Cardiac muscle cell (in vitro differentiated cells and primary cell): ENCODE data around the gene AQP2. TPM values are rescaled to one million over a fixed set of nuclear protein-coding genes. Genes with fewer than 3 reads are reported as not detected.

Experiments
- DNase-seq, 2 donors: peaks; one replicate each; pipeline versions ENCODE4 v3.0.0 to v3.0.0-alpha.2; 2010 to 2017; ENCODE audit warnings: low read depth in 1 of 2, low spot score in 1 of 2
- H3K27ac ChIP-seq: fragments of 200-600 bp; sonication (generic); 2 replicates; pipeline ENCODE4 v1.5.1; 2016
- H3K27me3 ChIP-seq: fragments of 200-600 bp; sonication (generic); 2 replicates; pipeline ENCODE4 v1.6.0; 2016; ENCODE audit warnings: control low read depth
- H3K36me3 ChIP-seq: fragments of 200-600 bp; sonication (generic); 2 replicates; pipeline ENCODE4 v1.5.1; 2016; ENCODE audit warnings: control low read depth
- H3K4me1 ChIP-seq: fragments of 200-600 bp; sonication (generic); 2 replicates; pipeline ENCODE4 v1.8.1; 2017; ENCODE audit warnings: low read depth, mild to moderate bottlenecking, mixed run types
- H3K4me3 ChIP-seq: fragments of 200-600 bp; sonication (generic); 2 replicates; pipeline ENCODE4 v1.5.1; 2016; ENCODE audit warnings: mild to moderate bottlenecking
- H3K9me3 ChIP-seq: fragments of 200-600 bp; sonication (generic); 2 replicates; pipeline ENCODE4 v1.5.1; 2017; ENCODE audit warnings: low read depth, mild to moderate bottlenecking, control low read depth
- polyA plus RNA-seq: library from polyadenylated mRNA; unstranded; fragments of >200 nt; fragmentation: Nextera tagmentation; extraction: Ambion mirVana; gene quantifications from 2 replicates; pipeline ENCODE4 v1.2.1, GENCODE V29; 2016
- total RNA-seq: library from RNA; depleted of rRNA; stranded (reverse); fragments of >200 nt; gene quantifications from 2 replicates; pipeline ENCODE4 v1.2.3, GENCODE V29; 2016
- TF ChIP-seq, protein P1 (sequence below): IDR thresholded peaks from 2 replicates; pipeline ENCODE4 v1.5.1; 2012; ENCODE audit warnings: low read depth, mild to moderate bottlenecking, low read length

The AQP2 gene
- total and polyA plus RNA-seq, 2 experiments from 2014 or later: not detected

DNA sequence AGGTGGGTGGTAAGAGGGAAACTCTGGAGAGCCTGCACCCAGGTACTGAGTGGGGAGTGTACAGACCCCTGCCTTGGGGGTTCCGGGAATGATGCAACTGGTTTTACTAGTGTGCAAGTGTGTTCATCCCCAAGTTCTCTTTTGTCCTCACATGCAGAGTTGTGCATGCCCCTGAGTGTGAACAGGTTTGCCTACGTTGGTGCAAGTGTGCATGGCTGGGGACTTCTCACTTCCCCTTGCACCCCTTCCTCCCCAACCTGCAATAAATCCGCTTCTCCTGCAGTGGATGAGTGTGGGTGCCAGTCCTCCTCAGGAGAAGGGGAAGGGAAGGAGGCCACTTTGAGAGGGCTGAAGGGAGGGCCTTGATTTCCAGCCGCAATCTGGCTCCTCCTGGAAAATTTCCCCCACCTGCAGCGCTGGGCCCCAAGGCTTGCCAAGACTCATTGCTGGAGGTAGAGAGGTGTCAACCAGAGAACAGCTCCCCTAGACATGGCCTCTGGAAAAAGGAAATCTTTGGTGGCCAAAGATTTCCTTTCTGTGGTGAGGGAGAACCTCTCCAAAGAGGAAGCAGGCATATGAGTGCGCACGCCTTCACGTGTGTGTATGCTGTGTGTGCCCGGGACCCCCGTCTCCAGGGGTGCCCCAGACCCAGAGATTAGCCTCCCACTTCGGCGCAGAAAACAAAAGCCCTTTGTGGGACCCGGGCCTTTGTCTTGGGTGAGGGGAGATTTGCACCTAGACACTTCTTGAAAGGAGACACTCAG, 5.5 kb downstream of the AQP2 start:
- Histone ChIP-seq H3K27me3 (peaks cover 59% of the 10 kb centered on the region), H3K9me3 (no peaks in the 10 kb centered on the region), H3K4me3 (no peak overlapping the region), H3K36me3 (no peaks in the 10 kb centered on the region), H3K27ac (no peak overlapping the region), H3K4me1 (peaks cover 12% of the 10 kb centered on the region)
- no peak for DNase-seq
- TF ChIP-seq, protein P1, sequence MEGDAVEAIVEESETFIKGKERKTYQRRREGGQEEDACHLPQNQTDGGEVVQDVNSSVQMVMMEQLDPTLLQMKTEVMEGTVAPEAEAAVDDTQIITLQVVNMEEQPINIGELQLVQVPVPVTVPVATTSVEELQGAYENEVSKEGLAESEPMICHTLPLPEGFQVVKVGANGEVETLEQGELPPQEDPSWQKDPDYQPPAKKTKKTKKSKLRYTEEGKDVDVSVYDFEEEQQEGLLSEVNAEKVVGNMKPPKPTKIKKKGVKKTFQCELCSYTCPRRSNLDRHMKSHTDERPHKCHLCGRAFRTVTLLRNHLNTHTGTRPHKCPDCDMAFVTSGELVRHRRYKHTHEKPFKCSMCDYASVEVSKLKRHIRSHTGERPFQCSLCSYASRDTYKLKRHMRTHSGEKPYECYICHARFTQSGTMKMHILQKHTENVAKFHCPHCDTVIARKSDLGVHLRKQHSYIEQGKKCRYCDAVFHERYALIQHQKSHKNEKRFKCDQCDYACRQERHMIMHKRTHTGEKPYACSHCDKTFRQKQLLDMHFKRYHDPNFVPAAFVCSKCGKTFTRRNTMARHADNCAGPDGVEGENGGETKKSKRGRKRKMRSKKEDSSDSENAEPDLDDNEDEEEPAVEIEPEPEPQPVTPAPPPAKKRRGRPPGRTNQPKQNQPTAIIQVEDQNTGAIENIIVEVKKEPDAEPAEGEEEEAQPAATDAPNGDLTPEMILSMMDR: no peak

DNA sequence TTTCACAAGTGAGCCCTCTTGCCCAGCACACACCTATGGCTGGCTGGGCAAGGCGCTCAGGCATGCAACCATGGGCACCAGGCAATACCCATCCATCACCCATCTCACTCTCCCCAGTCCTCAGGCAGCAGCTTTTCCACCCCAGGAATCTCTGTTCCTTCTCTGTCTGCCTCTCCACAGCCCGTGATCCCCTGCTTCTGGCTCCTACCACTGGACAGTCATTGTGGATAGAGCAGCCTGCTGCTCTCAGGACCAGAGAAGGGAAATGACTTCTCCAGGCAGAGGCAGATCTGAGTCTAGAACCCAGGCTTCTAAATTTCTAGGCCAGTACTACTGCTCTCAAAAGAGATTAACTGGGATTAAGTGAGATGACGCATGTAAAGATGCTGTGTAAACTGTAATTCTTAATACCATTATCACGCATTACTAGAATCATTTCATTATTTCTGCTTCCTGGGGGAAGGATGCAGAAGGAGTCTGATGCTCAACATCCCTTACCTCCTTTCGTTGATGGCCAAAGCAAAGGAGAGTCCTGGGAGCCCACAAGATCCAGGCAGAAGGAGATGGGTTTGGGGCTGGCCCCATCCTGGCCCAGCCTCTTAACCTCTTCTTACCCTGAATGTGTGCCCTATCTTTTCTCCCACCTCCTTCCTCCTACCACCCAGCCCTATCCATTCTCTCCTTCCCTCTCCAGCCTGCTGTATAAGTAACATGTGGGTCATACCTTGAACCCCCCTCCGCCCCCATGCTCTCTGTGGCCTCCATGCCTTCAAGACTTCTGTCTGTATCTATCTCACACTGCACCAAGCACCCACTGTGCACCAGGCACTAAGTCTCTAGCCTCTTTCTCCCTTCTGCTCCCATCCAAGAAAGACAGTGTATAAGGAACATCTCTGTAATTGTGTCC, 6.4 kb downstream of the AQP2 start:
- Histone ChIP-seq H3K4me3 (no peak overlapping the region), H3K27ac (no peak overlapping the region), H3K36me3 (no peaks in the 10 kb centered on the region), H3K27me3 (peaks cover 66% of the 10 kb centered on the region), H3K9me3 (no peaks in the 10 kb centered on the region), H3K4me1 (peaks cover 12% of the 10 kb centered on the region)
- TF ChIP-seq, protein P1: no peak
- DNase-seq: no peak

GRCh38 chr12:49957570-49957967, 7.0 kb downstream of the AQP2 start:
- DNase-seq: no peak
- H3K4me3 ChIP-seq: no peak overlapping the region
- peaks cover 12% of the 10 kb centered on the region for H3K4me1 ChIP-seq
- H3K36me3 ChIP-seq: no peaks in the 10 kb centered on the region
- peaks cover 73% of the 10 kb centered on the region for H3K27me3 ChIP-seq
- TF ChIP-seq, protein P1: no peak
- H3K9me3 ChIP-seq: no peaks in the 10 kb centered on the region
- no peak overlapping the region for H3K27ac ChIP-seq

GRCh38 chr12:49959685-49960473, 9.3 kb downstream of the AQP2 start:
- Histone ChIP-seq H3K27ac (no peak overlapping the region), H3K4me1 (peaks cover 12% of the 10 kb centered on the region), H3K4me3 (no peak overlapping the region), H3K9me3 (no peaks in the 10 kb centered on the region), H3K27me3 (peaks cover 96% of the 10 kb centered on the region), H3K36me3 (no peaks in the 10 kb centered on the region)
- TF ChIP-seq, protein P1: no peak
- peak; percentile 40 to 77 for DNase-seq

DNA sequence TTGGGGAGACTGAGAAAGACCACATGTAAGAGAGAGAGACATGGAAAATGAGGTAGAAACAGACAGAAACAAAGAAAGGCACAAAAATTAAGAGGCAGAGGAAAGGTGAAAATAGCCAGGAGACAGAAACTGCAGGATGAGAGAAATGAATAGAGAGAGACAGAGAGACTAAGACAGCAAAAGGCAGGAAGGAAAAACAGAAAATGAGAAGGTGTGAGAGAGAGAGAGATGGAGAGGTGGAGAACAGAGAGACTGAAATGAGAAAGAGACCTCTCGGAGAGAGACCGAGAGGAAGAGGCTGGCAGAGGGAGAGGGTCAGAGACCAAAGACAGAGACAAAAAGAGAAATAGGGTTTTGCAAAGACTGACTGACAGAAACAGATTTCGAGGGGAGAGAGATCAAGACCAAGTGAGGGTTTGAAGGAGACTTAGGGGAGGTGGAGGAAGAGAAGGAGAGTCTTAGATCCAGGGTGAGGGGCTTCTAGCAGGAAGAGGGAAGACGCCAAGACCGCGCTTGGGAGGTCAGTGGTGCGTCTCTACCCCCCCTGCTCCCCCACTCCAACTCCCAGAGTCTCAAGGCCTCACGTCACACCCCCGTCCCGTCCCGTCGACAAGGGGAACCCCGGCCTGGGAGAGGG, 10.1 kb downstream of the AQP2 start:
- no peak overlapping the region for H3K4me3 ChIP-seq
- TF ChIP-seq, protein P1: no peak
- no peaks in the 10 kb centered on the region for H3K36me3 ChIP-seq
- H3K4me1 ChIP-seq: peaks cover 12% of the 10 kb centered on the region
- H3K9me3 ChIP-seq: no peaks in the 10 kb centered on the region
- peaks cover 93% of the 10 kb centered on the region for H3K27me3 ChIP-seq
- H3K27ac ChIP-seq: no peak overlapping the region
- DNase-seq: no peak
